SU-DHL-6 (cell line): ENCODE data around the gene MCF2L2.

Source experiments
- H2AFZ ChIP-seq: fragments of 200-600 bp; sonication (generic); 2 replicates; pipeline ENCODE4 v1.6.1; 2014; ENCODE audit warnings: low read depth, mild to moderate bottlenecking, moderate library complexity, mixed read lengths, antibody characterized with exemption, low read length; ENCODE audit not compliant: severe bottlenecking
- H3F3A ChIP-seq: fragments of 200-600 bp; shearing (Covaris generic); 2 replicates; pipeline ENCODE4 v1.6.0; 2016; ENCODE audit warnings: antibody characterized with exemption, mild to moderate bottlenecking; ENCODE audit not compliant: insufficient read depth
- H3K27ac ChIP-seq: fragments of 200-600 bp; sonication (generic); 2 replicates; pipeline ENCODE4 v1.5.1; 2016; ENCODE audit warnings: low read depth, mild to moderate bottlenecking, low read length, moderate library complexity, mixed read lengths
- H3K27me3 ChIP-seq: fragments of 200-600 bp; sonication (generic), shearing (Covaris generic); 2 replicates; pipeline ENCODE4 v1.6.0; 2014; ENCODE audit warnings: mild to moderate bottlenecking, low read length
- H3K36me3 ChIP-seq: fragments of 200-600 bp; sonication (generic); 2 replicates; pipeline ENCODE4 v1.6.1; 2014; ENCODE audit warnings: mild to moderate bottlenecking, low read length, mixed read lengths
- H3K4me2 ChIP-seq: fragments of 300-600, 200-600 bp; shearing (Covaris generic), sonication (generic); 2 replicates; pipeline ENCODE4 v1.6.0; 2014; ENCODE audit warnings: low read length, low read depth, mild to moderate bottlenecking; ENCODE audit not compliant: poor library complexity, severe bottlenecking
- H3K4me3 ChIP-seq: fragments of 200-600 bp; sonication (generic); 2 replicates; pipeline ENCODE4 v1.5.1; 2014; ENCODE audit warnings: antibody characterized with exemption, low read length, mild to moderate bottlenecking, mixed read lengths; ENCODE audit not compliant: insufficient read depth, poor library complexity, severe bottlenecking
- H3K79me2 ChIP-seq: fragments of 200-600 bp; sonication (generic); 2 replicates; pipeline ENCODE4 v1.6.1; 2014; ENCODE audit warnings: mild to moderate bottlenecking, low read length, moderate library complexity; ENCODE audit not compliant: insufficient read depth
- H3K9ac ChIP-seq: fragments of 200-600 bp; sonication (generic); 2 replicates; pipeline ENCODE4 v1.7.0; 2014; ENCODE audit warnings: mild to moderate bottlenecking, low read length
- H3K9me2 ChIP-seq: fragments of 200-600 bp; sonication (generic); replicated peaks from 2 replicates; pipeline ENCODE4 v1.6.1; 2014; ENCODE audit warnings: low read length; ENCODE audit not compliant: insufficient read depth
- H3K9me3 ChIP-seq: fragments of 200-600 bp; sonication (generic); 2 replicates; pipeline ENCODE4 v1.6.1; 2014; ENCODE audit warnings: low read length, mixed read lengths; ENCODE audit not compliant: insufficient read depth
- H4K20me1 ChIP-seq: fragments of 200-600 bp; sonication (generic); 2 replicates; pipeline ENCODE4 v1.6.1; 2014; ENCODE audit warnings: low read depth, mild to moderate bottlenecking, antibody characterized with exemption, low read length, moderate library complexity, mixed read lengths
- EZH2phosphoT487 ChIP-seq: fragments of 200-600 bp; sonication (generic), shearing (Covaris generic); conservative IDR thresholded peaks from 2 replicates; pipeline ENCODE4 v1.6.1; 2018; ENCODE audit warnings: mild to moderate bottlenecking, antibody characterized with exemption, low read length, moderate library complexity, mixed read lengths
- TF ChIP-seq, protein P1 (sequence below): fragments of 200-600 bp; sonication (generic); IDR thresholded peaks from one replicate; pipeline ENCODE4 v1.5.1; 2017; ENCODE audit warnings: antibody characterized with exemption, mild to moderate bottlenecking, low read length, moderate library complexity; ENCODE audit not compliant: insufficient read depth, poor library complexity, severe bottlenecking

Gene MCF2L2

DNA sequence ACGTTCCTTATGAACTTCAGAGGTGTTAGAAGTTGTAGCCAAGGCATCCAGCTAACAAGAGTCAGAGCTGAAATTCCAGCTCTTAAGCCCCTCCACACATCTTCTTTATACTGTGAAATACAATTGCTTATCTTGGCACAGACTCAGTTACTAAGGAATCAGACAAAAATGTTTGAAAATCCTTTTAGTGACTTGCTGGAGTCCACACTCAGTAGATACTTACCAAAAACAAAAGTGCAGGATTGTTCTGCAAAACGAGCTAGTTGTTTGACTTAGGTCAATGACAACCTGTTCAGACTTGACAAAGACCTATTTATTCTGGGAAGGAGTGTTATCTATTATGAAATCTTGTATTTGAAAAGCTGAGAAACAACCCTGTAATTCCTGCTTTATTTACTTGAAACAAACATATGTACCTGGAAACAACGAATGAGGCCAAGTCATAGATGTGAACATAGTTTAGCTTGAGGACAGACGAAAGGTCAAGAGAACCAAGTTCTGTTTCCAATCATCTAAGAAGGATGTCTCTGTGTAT lies 136.9 kb downstream of the MCF2L2 start:
- H3K4me2 ChIP-seq, result no peak overlapping the region
- no peak overlapping the region for H2AFZ ChIP-seq
- H3K9me3 ChIP-seq, result no peaks in the 10 kb centered on the region
- H3K4me3 ChIP-seq, result no peak overlapping the region
- H3K27ac ChIP-seq, result no peak overlapping the region
- no peaks in the 10 kb centered on the region for H3K79me2 ChIP-seq
- no peaks in the 10 kb centered on the region for H3K36me3 ChIP-seq
- H3K9ac ChIP-seq, result no peak overlapping the region
- no peaks in the 10 kb centered on the region for H4K20me1 ChIP-seq
- no peaks in the 10 kb centered on the region for H3F3A ChIP-seq
- H3K9me2 ChIP-seq, result no peaks in the 10 kb centered on the region
- TF ChIP-seq EZH2phosphoT487, result no peak
- TF ChIP-seq, protein P1, sequence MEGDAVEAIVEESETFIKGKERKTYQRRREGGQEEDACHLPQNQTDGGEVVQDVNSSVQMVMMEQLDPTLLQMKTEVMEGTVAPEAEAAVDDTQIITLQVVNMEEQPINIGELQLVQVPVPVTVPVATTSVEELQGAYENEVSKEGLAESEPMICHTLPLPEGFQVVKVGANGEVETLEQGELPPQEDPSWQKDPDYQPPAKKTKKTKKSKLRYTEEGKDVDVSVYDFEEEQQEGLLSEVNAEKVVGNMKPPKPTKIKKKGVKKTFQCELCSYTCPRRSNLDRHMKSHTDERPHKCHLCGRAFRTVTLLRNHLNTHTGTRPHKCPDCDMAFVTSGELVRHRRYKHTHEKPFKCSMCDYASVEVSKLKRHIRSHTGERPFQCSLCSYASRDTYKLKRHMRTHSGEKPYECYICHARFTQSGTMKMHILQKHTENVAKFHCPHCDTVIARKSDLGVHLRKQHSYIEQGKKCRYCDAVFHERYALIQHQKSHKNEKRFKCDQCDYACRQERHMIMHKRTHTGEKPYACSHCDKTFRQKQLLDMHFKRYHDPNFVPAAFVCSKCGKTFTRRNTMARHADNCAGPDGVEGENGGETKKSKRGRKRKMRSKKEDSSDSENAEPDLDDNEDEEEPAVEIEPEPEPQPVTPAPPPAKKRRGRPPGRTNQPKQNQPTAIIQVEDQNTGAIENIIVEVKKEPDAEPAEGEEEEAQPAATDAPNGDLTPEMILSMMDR, result no peak
- H3K27me3 ChIP-seq, result no peaks in the 10 kb centered on the region

DNA sequence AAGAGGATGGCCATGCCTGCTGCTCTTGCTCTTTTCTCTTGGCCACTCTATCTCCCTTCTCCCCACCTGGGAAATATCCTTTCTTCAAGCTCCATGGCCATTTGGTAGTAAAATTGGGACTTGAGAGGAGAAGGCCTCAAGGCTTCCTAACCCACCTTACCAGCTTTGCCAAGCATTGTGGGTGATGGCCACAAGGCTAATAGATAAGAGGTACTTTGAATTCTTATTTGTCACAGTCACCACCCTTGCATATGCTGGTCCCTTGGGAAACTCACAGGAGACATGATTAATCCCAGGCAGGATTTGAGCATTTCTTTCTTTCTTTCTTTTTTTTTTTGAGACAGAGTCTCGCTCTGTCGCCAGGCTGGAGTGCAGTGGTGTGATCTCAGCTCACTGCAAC lies 138.2 kb downstream of the MCF2L2 start:
- Histone ChIP-seq H3K9me3 (no peaks in the 10 kb centered on the region), H3K9ac (no peak overlapping the region), H3K27me3 (no peaks in the 10 kb centered on the region), H3F3A (no peaks in the 10 kb centered on the region), H3K27ac (no peak overlapping the region), H3K4me2 (no peak overlapping the region), H3K9me2 (no peaks in the 10 kb centered on the region), H4K20me1 (no peaks in the 10 kb centered on the region), H3K36me3 (no peaks in the 10 kb centered on the region), H2AFZ (no peak overlapping the region), H3K79me2 (no peaks in the 10 kb centered on the region), H3K4me3 (no peak overlapping the region)
- TF ChIP-seq EZH2phosphoT487, result no peak
- TF ChIP-seq, protein P1, result no peak

DNA sequence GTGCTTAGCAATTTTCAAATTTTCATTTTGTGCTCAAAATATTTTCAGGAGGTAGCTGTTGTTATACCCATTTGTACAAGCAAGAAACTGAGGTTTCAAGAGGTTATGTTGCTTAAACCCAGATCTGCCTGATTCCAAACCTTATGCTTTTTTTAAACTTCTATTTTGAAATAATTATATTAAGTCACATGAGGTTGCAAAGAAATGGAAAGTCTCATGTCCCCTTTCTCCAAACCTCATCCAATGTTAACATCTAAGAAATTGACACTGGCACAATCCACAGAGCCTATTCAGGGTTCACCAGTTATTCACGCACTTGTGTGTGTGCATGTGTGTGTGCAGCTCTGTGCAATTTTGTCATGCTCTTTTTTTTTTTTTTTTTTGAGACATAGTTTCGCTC lies 140.3 kb downstream of the MCF2L2 start:
- Histone ChIP-seq H3K9me3 (no peaks in the 10 kb centered on the region), H3K4me3 (no peak overlapping the region), H3K79me2 (no peaks in the 10 kb centered on the region), H3F3A (no peaks in the 10 kb centered on the region), H3K9me2 (no peaks in the 10 kb centered on the region), H3K4me2 (no peak overlapping the region), H3K27ac (no peak overlapping the region), H4K20me1 (no peaks in the 10 kb centered on the region), H2AFZ (no peak overlapping the region), H3K36me3 (no peaks in the 10 kb centered on the region), H3K27me3 (no peaks in the 10 kb centered on the region), H3K9ac (no peak overlapping the region)
- no peak for TF ChIP-seq EZH2phosphoT487
- TF ChIP-seq, protein P1, result no peak
